Fibroblast of villous mesenchyme (primary cell): ENCODE results near the gene MAP4. TPM values are rescaled to one million over a fixed set of nuclear protein-coding genes. Genes with fewer than 3 reads are reported as not detected.
"Not testable (repeated sequence)": the region's sequence is repeated elsewhere in the genome, so short reads cannot be mapped to it uniquely, and the experiment has no call there.

Experiments used
- DNase-seq: peaks from one replicate; pipeline ENCODE4 v3.0.0-alpha.2; 2010; ENCODE audit warnings: low read depth
- H3K4me3 ChIP-seq: 2 replicates; pipeline ENCODE4 v1.5.1; 2011; ENCODE audit warnings: low read depth, mild to moderate bottlenecking, low read length
- CTCF ChIP-seq: IDR thresholded peaks from 2 replicates; pipeline ENCODE4 v1.5.1; 2012; ENCODE audit warnings: low read depth, mild to moderate bottlenecking, low read length; ENCODE audit not compliant: insufficient read depth
- total RNA-seq: library from RNA; depleted of rRNA; stranded (reverse); fragments of >200 nt; gene quantifications from 2 replicates; pipeline ENCODE4 v1.2.3, GENCODE V29; 2012

Gene MAP4
- total RNA-seq, 1 donor: 111 TPM

GRCh38 chr3:48015431-48016180 is 610 bp downstream of the MAP4 start:
- H3K4me3 ChIP-seq: no peak overlapping the region
- TF ChIP-seq CTCF: no peak
- peak; percentile 71 for DNase-seq

- no peak for TF ChIP-seq CTCF
- DNase-seq: no peak
- H3K4me3 ChIP-seq: no peak overlapping the region
Observed at GRCh38 chr3:48014358-48014757, 1.9 kb downstream of the MAP4 start.

GRCh38 chr3:48013288-48013980 is 2.8 kb downstream of the MAP4 start:
- DNase-seq: peak; percentile 94
- peak overlapping the region; percentile 22 for H3K4me3 ChIP-seq
- no peak for TF ChIP-seq CTCF

GRCh38 chr3:48012659-48013058 is 3.6 kb downstream of the MAP4 start:
- DNase-seq: peak; percentile 26
- no peak overlapping the region for H3K4me3 ChIP-seq
- TF ChIP-seq CTCF: no peak

- DNase-seq, H3K4me3 ChIP-seq: not testable (repeated sequence)
Observed at GRCh38 chr3:48008066-48008465, 8.2 kb downstream of the MAP4 start.

- DNase-seq, H3K4me3 ChIP-seq: not testable (repeated sequence)
Observed at GRCh38 chr3:48007361-48007760, 8.9 kb downstream of the MAP4 start.

GRCh38 chr3:48006794-48007193 is 9.4 kb downstream of the MAP4 start:
- not testable (repeated sequence) for H3K4me3 ChIP-seq, DNase-seq

- no peak for DNase-seq
Observed at GRCh38 chr3:48004694-48005093, 11.5 kb downstream of the MAP4 start.

More at GRCh38 chr3:48004694-48005093, 11.5 kb downstream of the MAP4 start:
- H3K4me3 ChIP-seq: no peak overlapping the region
- no peak for TF ChIP-seq CTCF
